NCI-H748 treated with DMSO at 0.1 percent for 48 hours (cell line): ENCODE measurements around the gene TIMM17A.
"Not testable (repeated sequence)": the region's sequence is repeated elsewhere in the genome, so short reads cannot be mapped to it uniquely, and the experiment has no call there.

Experiments used
- DNase-seq: peaks from one replicate; lab custom pipeline; 2025; lab: John Stamatoyannopoulos, UW

The TIMM17A gene

DNA sequence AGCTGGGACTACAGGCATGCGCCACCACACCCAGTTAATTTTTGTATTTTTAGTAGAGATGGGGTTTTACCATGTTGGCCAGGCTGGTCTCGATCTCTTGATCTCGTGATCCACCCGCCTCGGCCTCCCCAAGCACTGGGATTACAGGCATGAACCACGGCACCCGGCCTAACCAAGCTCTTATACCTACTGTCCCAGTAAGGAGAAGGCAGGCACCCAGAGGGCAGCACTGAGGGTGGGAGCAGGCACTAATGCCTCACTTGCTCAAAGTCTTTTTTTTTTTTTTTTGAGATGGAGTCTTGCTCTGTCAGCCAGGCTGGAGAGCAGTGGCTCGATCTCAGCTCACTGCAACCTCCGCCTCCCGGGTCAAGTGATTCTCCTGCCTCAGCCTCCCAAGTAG, 15.0 kb upstream of the TIMM17A start:
- DNase-seq = not testable (repeated sequence)

DNA sequence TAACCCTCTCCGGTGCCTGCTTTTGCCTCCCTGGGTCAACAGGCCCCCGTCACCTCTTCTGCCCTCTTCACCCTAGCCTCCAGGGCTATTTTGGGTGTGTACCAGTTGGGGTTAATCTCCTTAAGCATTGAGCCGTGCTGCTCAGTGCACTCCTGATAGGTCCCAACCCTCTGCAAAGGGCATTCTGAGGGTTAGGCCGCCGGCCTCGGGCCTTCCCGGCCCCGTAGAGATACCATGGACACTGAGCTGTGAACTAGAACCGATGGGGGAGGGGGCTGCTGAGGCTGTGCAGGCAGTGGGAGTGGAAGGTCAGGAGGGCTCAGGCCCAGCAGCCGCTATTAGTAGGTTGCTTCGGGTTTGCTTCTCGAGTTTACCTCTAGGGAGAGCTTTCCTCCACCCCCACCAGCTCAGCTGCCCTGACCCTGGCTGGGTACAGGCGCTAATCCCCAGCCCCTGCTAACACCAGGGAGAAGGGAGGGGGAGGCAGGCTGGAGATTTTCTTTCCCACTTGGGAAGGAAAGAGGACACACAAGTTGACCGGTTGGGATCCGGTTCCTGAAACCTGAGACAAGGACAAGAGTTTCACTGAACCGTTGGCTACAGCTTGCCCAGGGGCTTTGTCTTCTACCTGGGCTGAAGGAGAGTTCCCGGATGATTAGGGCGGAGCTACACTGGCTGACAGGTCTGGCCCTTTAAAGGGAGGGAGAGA, 13.7 kb upstream of the TIMM17A start:
- DNase-seq = no peak

DNA sequence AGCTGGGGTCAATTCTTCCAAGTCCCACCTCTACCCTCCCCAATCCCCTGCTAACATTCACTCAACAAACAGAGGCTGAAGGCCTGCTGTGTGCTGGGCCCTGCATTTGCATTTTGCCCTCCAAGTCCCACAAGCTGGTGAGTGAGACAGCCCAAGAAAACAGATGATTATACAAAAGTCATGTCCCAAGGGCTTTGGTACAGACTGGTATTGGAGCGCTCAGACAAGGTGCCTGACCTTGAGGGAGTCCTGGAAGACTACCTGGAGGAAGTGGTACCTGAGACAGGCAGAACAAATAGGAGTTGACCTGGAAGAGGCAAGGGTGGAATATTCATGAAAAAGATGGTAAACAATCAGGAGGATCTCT, 13.2 kb upstream of the TIMM17A start:
- DNase-seq = no peak

DNA sequence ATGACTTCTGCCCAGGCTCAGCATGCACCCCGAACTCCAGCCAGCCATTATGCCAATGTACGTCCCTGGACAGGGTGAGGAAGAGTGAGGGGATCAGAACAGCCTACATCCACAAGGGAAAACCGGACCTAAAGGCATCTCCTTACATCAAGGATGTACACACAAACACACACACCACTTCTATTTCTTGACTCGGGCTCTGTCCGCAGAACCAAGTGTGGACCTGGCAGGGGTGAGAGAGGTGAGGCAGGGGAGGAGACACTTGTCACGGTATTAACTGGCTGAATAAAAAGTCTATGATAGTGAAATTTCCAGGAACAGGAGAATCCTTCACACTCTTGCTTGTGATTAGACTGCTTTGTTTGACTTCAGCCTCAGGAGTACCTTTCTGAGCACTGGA, 11.3 kb upstream of the TIMM17A start:
- no peak for DNase-seq

DNA sequence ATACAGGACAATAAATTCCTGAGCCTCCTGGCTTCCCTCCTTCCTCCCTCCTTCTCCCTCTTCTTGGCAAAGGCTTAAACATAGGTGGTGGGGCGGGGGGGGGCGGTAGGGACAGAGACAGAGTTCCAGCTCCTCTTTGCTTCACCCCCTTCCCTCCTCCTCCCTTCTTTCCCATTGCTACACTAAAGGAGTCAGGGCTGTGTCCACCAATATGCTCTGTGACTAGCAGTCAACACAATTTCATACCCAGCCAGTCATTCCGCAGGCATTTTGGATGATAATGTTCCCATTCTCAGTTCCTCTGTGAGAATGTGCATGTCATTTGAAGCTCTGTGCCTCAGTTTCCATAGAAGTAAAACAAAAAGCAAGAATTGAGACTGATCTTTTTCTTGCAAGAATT, 10.7 kb upstream of the TIMM17A start:
- no peak for DNase-seq

DNA sequence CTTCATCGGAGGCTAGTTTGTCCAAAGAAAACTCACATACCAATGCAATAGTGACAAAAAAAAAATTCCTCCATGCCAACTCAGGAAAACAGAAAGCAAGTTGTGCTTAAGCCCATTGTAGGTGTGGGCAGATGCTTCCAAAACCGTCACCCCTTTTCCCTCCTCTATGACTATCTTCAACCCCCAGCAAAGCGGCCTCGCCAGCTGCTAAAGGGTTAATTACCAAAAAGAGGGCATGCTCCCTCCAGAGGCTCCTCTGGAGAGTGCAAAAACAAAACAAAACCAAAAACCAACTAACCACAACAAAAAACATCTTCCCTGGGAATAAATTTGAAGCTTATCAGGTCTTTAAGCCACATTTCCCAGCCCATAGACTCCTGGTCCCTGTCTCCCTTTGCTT, 10.1 kb upstream of the TIMM17A start:
- DNase-seq = no peak

DNA sequence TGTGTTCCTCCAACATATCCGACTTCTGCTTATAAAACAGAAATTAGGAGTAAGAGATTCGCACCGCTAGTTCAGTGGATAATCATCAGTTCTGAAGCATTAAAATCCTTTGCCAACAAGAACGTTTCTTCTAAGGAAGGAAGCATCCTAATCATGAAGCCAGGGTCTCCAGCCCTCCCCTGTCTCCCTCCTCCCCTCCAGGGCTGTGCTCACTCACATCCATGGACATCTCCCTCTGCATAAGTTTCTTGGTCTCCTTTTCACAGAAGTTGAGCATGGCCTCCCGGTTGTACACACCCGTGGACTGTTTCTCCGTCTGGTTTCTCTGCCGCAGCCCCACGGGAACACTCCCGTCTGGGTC, 9.5 kb upstream of the TIMM17A start:
- no peak for DNase-seq

DNA sequence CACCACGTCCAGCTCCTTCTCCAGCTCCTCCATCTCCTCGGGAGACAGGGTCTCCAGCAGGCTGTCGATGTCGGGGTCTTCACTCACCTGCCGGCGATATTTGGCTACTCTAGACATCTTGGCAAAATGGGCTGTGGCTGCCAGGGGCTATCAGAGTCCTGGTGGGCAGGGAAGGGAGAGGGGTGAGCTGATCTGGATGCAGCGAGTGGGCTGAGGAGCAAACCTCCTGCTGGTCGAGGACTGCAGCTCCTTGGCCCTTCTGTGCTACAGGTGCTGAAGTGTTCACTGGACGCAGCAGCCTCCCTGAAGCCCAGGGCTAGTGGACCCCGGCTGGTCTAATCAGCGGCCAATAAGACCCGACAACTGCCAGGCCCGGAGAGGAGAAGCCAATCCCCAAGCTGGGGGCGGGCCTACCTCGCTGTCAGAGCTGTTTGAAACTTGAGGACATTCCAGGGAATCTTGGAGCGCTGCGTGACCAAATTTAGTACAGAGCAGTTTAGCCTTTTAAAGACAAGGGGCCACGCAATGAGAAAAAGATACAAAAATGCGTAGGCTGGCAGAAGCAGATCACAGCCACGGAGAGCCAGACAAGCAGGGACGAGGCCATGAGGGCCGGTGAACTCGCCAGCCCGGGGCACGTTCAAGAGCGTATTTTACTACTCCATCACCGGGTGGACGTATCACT, 8.9 kb upstream of the TIMM17A start, which contains the start of gene LMOD1:
Gene LMOD1 (minus strand): TSS at position 325 of the 685 bp plus-strand sequence. CDS start 208 bp downstream, at position 117.
- DNase-seq = peak; percentile 33

DNA sequence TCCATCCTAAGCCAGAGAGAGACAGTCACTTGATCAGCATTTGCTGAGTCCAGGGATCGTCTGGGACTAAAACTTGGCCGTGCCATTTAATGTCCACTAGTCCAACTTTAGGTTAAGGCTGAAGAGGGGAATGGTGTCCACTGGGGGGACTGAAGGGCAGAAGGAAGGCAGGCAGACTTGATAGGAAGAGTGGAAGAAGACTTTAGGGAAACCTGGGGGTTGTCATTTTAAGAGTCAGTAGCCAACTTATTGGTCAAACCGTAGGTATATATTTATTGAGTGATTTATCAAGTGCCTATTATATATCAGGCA, 7.7 kb upstream of the TIMM17A start:
- no peak for DNase-seq

DNA sequence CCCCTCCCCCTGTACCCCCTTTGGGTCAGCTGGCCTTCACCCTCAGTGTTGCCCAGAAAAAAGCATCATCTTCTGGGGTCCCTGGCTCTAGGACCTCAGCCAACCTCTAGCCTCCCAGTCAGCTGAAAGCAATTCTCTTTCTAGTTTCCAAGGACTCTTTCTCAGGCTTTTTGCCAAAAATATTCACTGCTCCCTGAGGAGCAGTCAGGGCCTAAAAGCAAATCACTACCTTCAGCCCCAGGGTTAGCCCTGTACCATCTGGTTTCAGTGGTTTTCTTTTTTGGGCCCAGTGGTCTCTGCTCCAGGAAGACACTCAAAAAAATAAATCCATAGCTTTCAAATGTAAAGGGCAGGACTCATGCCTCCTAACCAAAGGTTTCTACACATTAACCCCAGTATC, 5.8 kb upstream of the TIMM17A start:
- no peak for DNase-seq

DNA sequence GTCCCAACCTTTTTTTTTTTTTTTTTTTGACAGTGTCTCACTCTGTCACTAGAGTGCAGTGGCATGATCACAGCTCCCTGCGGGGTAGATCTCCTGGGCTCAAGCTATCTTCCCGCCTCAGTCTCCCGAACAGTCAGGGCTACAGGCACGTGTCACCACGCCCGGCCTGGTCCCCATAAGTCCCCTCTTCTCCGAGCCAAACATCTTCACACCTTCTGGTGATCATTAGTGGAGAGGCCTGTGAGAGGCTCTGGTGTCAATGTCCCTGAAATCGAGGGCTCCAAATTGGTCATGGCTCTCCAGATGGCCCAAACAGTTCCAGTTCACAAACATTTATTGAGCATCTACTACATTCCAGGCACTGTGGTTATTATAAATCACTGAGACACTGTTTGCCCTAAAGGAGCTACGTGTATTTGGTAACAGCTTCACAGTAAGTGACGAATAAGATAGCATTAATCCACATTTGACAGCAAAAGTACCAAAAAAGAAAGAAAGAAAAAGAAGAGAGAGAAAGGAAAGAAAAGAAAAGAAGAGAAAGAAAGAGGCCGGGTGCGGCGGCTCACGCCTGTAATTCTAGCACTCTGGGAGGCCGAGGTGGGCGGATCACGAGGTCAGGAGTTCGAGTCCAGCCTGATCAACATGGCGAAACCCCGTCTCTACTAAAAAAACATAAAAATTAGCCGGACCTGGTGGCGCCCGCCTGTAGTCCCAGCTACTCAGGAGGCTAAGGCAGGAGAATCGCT, 867 bp upstream of the TIMM17A start:
- DNase-seq = no peak

DNA sequence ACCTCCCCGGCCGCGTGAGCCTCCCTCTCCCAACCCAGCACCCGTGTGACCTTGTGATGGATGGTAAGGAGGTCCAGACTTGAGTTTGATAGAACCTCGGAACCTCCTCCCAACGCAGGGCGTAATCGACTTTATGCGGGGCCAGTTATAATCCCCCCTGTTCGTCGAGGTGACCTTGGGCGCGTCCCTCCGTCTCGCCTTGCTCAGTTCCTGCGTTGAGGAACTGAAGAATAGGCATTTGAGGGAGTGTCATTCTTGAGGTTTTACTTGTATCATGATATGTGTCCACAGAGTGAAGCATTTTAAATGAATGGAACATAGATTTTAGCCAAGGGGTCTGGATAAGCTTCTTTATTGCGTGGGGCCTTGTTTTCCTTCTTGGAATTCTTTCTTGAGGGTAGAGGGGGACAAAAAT, 433 bp downstream of the TIMM17A start:
- DNase-seq = no peak

DNA sequence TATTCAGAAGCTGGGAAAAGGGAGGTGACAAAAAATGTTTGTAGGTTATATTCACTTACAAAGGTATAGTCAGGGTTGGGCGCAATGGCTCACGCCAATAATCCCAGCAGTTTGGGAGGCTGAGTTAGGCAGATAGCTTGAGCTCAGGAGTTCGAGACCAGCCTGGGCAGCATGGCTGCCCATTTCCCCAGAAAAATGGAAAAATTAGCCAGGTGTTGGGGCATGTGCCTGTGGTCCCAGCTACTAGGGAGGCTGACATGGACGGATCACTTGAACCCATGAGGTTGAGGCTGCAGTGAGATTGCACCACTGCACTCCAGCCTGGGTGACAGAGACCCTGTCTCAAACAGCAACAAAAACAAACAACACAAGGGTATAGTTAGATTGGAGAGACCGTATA, 3.0 kb downstream of the TIMM17A start:
- DNase-seq = no peak

DNA sequence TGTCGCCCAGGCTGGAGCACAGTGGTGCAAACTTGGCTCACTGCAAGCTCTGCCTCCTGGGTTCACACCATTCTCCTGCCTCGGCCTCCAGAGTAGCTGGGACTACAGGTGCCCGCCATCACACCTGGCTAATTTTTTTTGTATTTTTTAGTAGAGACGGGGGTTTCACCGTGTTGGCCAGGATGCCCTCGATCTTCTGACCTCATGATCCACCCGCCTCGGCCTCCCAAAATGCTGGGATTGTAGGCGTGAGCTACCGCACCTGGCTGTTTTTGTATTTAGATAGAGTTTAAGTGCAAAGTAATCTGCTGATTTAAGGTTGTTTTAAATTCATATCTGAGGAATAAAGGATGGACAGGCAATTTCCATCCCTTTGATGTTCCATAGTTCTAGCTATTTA, 7.1 kb downstream of the TIMM17A start:
- DNase-seq = not testable (repeated sequence)

DNA sequence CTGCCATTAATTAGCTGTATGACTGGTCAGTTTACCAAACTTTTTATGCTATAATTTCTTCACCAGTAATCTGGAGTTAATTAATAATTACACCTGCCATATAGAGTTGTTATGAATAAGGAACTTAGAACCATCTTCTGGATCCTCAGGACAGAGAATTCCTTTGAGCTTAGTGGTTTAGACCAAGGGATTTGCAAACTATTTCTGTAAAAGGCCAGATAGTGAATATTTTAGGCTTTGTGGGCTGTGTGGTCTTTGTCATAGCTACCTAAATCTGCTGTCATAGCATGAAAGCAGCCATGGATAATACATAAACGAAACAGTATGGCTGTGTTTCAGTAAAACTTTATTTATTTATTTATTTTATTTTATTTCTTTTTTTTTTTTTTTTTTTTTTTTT, 9.0 kb downstream of the TIMM17A start:
- no peak for DNase-seq

DNA sequence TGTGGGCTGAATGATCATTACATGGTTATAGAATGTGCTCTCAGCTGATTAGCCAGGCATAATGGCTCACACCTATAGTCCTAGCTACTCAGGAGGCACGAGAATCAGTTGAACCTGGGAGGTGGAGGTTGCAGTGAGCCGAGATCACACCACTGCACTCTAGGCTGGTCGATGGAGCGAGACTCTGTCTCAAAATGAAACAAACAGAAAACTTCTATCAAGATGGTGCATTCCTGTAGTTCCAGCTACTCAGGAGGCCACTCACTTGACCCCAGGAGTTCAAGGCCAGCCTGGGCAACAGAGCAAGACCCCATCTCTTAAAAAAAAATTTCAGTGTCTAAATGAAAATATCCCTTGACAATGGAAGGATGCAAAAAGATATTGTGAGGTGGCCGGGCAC, 10.9 kb downstream of the TIMM17A start:
- DNase-seq = no peak

DNA sequence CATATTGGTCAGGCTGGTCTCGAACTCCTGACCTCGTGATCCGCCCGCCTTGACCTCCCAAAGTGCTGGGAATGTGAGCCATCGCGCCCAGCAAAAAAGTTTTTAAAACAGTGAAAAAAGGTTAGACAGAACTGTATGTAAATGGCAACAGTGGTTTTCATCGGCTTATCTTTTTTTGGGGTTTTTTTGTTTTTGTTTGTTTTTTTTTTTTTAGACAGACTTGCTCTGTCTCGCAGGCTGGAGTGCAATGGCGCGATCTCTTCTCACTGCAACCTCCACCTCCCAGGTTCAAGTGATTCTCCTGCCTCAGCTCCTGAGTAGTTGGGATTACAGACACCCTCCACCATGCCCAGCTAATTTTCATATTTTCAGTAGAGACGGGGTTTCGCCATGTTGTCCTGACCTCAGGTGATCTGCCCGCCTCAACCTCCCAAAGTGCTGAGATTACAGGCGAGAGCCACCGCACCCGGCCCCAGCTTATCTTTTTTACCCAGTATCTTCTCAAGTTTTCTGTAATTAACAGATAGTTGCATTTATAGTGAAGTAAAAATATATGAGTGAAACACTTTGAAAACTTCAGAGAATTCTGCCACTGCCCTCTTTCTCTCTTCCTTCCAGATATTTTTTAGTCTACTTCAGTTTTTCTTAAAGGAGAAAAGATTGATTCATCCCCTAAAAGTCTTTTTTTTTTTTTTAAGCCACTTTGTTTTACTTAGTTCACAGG, 13.1 kb downstream of the TIMM17A start:
- DNase-seq = no peak

DNA sequence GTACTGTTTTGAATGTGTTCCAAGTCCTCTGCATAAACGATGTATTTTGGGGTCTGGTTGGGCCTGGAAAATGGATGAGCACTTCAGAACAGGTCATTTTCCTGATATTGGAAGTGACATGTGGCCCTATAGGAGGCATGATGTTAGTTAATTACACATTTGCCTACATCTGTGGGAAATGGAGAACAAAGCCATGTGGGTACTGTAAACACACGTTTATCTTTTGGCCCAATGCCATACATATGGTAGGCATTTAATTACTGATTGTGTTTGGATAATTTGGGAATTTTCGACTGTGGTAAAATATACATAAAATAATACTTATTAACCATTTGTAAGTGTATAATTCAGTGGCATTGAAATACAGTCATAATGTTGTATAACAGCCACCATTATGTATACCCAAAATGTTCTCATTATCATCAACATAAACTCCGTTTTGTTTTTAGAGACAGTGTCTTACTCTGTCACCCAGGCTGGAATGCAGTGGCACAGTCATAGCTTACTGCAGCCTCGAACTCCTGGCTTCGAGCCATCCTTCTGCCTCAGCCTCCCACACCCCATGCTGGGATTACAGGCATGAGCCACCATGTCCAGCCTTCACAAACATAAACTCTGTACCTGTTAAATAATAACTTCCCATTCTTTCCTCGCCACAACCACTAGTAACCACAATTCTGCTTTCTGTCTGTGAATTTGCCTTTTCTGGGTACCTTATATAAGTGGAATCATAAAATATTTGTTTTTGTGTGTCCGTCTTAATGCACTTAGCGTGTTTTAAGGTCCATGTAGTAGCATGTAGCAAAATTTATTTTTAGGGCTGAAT, 15.2 kb downstream of the TIMM17A start:
- DNase-seq = no peak

DNA sequence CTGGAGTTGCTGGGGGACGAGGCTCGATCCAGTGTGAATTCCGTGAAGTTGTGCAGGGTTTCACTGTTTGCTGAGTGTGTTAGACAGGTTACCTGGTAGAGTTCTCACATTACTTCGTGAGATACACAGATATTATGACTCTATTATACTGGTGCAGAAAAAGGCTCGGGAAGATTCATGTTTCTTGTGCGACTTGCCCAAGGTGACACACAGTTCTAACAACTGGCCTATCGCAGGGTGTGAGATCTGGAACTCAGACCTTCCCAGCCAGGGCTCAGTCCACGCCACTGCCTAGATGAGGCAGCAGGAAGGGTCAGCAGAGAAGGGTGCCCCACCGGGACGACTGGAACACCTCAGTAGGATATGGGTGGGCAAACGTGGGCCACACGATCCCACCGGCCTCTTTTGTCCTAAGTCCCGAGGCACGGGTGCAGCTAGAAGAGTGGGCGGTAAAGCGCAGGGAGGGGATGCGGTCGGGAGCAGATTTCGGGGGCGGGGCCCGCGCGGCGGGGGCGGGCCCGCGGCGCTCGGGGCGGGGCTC, 26.8 kb downstream of the TIMM17A start:
- no peak for DNase-seq

DNA sequence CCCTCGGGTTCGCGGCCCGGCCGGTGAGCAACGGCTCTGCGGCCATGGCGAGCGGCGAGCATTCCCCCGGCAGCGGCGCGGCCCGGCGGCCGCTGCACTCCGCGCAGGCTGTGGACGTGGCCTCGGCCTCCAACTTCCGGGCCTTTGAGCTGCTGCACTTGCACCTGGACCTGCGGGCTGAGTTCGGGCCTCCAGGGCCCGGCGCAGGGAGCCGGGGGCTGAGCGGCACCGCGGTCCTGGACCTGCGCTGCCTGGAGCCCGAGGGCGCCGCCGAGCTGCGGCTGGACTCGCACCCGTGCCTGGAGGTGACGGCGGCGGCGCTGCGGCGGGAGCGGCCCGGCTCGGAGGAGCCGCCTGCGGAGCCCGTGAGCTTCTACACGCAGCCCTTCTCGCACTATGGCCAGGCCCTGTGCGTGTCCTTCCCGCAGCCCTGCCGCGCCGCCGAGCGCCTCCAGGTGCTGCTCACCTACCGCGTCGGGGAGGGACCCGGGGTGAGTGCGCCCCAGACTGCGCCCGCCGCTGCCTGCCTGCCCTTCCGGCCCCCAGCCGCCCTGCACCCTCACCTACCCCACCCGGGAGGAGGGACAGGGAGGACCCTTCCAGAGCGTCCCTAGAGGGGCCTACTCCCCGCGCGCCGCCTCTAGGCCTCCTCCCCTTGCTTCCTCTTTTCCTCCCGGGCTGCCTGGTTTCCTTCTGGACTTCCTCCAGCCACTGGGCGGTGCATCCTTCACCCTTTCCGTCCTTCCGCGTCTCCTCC, 27.5 kb downstream of the TIMM17A start, which contains the start of gene RNPEP:
Gene RNPEP (plus strand): TSS at position 26 of the 757 bp plus-strand sequence. CDS start 19 bp downstream, at position 45.
- DNase-seq = peak; percentile 33

DNA sequence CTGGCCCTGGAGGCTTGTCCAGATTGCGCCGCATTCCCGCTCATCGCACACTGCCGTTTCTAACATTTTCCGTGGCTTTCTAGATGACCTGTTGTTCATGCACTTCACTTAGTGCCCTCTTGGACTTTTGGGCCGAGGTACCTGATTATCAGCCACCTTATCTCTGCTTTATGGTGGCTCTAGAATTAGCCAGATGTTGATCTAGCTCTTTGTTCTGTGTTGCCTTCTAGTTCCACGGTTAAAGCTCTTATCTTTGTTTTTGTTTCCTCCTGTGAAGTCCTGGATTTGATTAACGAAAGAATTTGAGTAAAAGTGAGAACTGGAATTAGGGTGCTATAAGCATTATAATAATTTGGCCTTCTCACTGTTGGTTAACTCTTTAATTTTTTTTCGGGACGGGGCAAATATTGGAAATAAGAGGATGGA, 28.1 kb downstream of the TIMM17A start:
- no peak for DNase-seq
